Measurements from ENCODE around the gene NUP214. TPM values are rescaled to one million over a fixed set of nuclear protein-coding genes. Genes with fewer than 3 reads are reported as not detected.
"Not testable (repeated sequence)": the region's sequence is repeated elsewhere in the genome, so short reads cannot be mapped to it uniquely, and the experiment has no call there.

Gene NUP214
- total RNA-seq, 1 donor from 2014 or later = 32.6 TPM

- peaks cover 17% of the 10 kb centered on the region for H3K36me3 Mint-ChIP-seq (ENCODE audit: low read depth)
- no peaks in the 10 kb centered on the region for H3K27me3 Mint-ChIP-seq (ENCODE audit: low read depth)
Observed at GRCh38 chr9:131190191-131190590, 64.8 kb downstream of the NUP214 start.

GRCh38 chr9:131191032-131191431, 65.6 kb downstream of the NUP214 start:
- H3K4me3 Mint-ChIP-seq (ENCODE audit: unreplicated experiment); H3K4me1 Mint-ChIP-seq (ENCODE audit: low read depth); H3K27me3 Mint-ChIP-seq (ENCODE audit: low read depth); H3K9me3 Mint-ChIP-seq (ENCODE audit: low read depth); H3K27ac Mint-ChIP-seq (ENCODE audit: unreplicated experiment); DNase-seq (ENCODE audit: low spot score): not testable (repeated sequence)
- H3K36me3 Mint-ChIP-seq (ENCODE audit: low read depth) = peaks cover 17% of the 10 kb centered on the region

More at GRCh38 chr9:131190191-131190590, 64.8 kb downstream of the NUP214 start:
- no peak for DNase-seq (ENCODE audit: low spot score)
- no peaks in the 10 kb centered on the region for H3K4me1 Mint-ChIP-seq (ENCODE audit: low read depth)
- H3K27ac Mint-ChIP-seq (ENCODE audit: unreplicated experiment) = peak overlapping the region; percentile 36
- H3K9me3 Mint-ChIP-seq (ENCODE audit: low read depth) = no peaks in the 10 kb centered on the region
- TF ChIP-seq CTCF (IDR thresholded peaks at IDR 0.05) = no peak
- no peak overlapping the region for H3K4me3 Mint-ChIP-seq (ENCODE audit: unreplicated experiment)

- TF ChIP-seq CTCF (IDR thresholded peaks at IDR 0.05) = no peak
- no peak for DNase-seq (ENCODE audit: low spot score)
- Mint-ChIP-seq H3K27ac (ENCODE audit: unreplicated experiment) (no peak overlapping the region), H3K9me3 (ENCODE audit: low read depth) (no peaks in the 10 kb centered on the region), H3K4me1 (ENCODE audit: low read depth) (no peaks in the 10 kb centered on the region), H3K4me3 (ENCODE audit: unreplicated experiment) (no peak overlapping the region), H3K36me3 (ENCODE audit: low read depth) (peaks cover 15% of the 10 kb centered on the region), H3K27me3 (ENCODE audit: low read depth) (no peaks in the 10 kb centered on the region)
Observed at GRCh38 chr9:131191857-131192256, 66.5 kb downstream of the NUP214 start.

GRCh38 chr9:131193051-131193450, 67.7 kb downstream of the NUP214 start:
- Mint-ChIP-seq H3K27me3 (ENCODE audit: low read depth) (no peaks in the 10 kb centered on the region), H3K27ac (ENCODE audit: unreplicated experiment) (no peak overlapping the region), H3K9me3 (ENCODE audit: low read depth) (no peaks in the 10 kb centered on the region), H3K4me3 (ENCODE audit: unreplicated experiment) (no peak overlapping the region), H3K4me1 (ENCODE audit: low read depth) (no peaks in the 10 kb centered on the region), H3K36me3 (ENCODE audit: low read depth) (peaks cover 24% of the 10 kb centered on the region)
- no peak for TF ChIP-seq CTCF (IDR thresholded peaks at IDR 0.05)
- no peak for DNase-seq (ENCODE audit: low spot score)

- Mint-ChIP-seq H3K4me3 (ENCODE audit: unreplicated experiment) (no peak overlapping the region), H3K4me1 (ENCODE audit: low read depth) (peaks cover under 1% of the 10 kb centered on the region), H3K36me3 (ENCODE audit: low read depth) (peaks cover 28% of the 10 kb centered on the region), H3K27ac (ENCODE audit: unreplicated experiment) (no peak overlapping the region), H3K27me3 (ENCODE audit: low read depth) (no peaks in the 10 kb centered on the region), H3K9me3 (ENCODE audit: low read depth) (no peaks in the 10 kb centered on the region)
- no peak for DNase-seq (ENCODE audit: low spot score)
- no peak for TF ChIP-seq CTCF (IDR thresholded peaks at IDR 0.05)
Observed at GRCh38 chr9:131194762-131195161, 69.4 kb downstream of the NUP214 start.

- no peak overlapping the region for H3K27ac Mint-ChIP-seq (ENCODE audit: unreplicated experiment)
- no peak for TF ChIP-seq CTCF (IDR thresholded peaks at IDR 0.05)
- no peaks in the 10 kb centered on the region for H3K9me3 Mint-ChIP-seq (ENCODE audit: low read depth)
- peaks cover 13% of the 10 kb centered on the region for H3K4me1 Mint-ChIP-seq (ENCODE audit: low read depth)
- DNase-seq (ENCODE audit: low spot score) = no peak
- H3K4me3 Mint-ChIP-seq (ENCODE audit: unreplicated experiment) = no peak overlapping the region
- no peaks in the 10 kb centered on the region for H3K27me3 Mint-ChIP-seq (ENCODE audit: low read depth)
- H3K36me3 Mint-ChIP-seq (ENCODE audit: low read depth) = peaks cover 37% of the 10 kb centered on the region
Observed at GRCh38 chr9:131197160-131197911, 72.0 kb downstream of the NUP214 start.
